ENCODE results near the gene FGFRL1.

Gene FGFRL1

DNA sequence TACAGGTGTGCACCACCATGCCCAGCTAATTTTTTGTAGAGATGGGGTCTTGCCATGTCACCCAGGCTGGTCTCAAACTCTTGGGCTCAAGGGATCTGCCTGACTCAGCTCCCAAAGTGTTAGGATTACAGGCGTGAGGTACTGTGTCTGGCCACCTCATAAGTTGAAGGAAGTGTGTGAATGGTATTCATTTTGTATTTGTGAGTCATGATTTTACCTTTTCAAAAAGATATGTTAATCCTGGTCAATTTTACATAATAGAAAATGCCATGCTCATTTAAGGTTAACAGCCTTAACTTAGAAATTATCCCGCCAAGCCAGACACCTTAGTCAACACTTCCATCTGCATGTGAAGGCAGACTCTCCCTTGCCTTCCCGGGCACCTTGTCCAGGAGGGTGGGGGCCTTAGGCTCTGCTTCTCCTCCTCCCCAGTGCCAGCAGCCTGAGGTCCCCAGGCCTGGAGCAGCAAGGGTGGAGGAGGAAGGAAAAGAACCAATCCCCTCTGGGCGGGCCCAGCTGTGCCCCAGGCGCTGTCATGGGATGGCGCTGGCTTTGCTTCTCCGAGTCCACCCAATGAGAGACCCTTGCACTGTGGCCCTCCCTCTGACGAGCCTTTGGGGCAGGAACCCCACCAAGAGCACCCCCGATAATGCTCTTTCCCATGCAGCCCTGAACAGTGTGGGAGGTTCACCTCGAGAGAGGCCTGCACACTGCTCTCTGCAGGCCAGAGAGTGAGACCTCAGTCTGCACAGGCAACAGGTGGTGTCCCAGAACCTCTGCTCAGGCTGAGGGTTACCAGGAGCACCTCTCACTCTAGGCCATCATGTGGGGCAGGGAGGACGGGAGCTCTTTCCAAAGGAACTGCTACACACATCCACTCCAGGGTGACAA lies 64.6 kb downstream of the FGFRL1 start:
- DNase-seq (ENCODE audit: low spot score) = no peak
